Stimulated activated memory B cell treated with anti-CD40 and anti-IgM and Interleukin-4, amounts not matched to agents 10 μg/mL and 1 μg/mL and 100 μg/mL, for 72 hours (primary cell): ENCODE data around the gene HOXC6.

Experiments
- ATAC-seq: fragments of 150-1000 bp; cut with Tn5 transposase; 2 replicates; pipeline ENCODE4 v1.10.0; 2021
- H3K27ac Mint-ChIP-seq: one replicate; pipeline ENCODE4 v1.8.0; 2022; ENCODE audit warnings: mild to moderate bottlenecking, mixed read lengths
- H3K27me3 Mint-ChIP-seq: one replicate; pipeline ENCODE4 v1.8.0; 2022; ENCODE audit warnings: mixed read lengths
- H3K36me3 Mint-ChIP-seq: one replicate; pipeline ENCODE4 v1.8.0; 2022; ENCODE audit warnings: mixed read lengths
- H3K4me1 Mint-ChIP-seq: one replicate; pipeline ENCODE4 v1.8.0; 2022; ENCODE audit warnings: mixed read lengths
- H3K4me3 Mint-ChIP-seq: one replicate; pipeline ENCODE4 v1.8.0; 2022; ENCODE audit warnings: mild to moderate bottlenecking, moderate library complexity, mixed read lengths
- H3K9me3 Mint-ChIP-seq: one replicate; pipeline ENCODE4 v1.8.0; 2022; ENCODE audit warnings: mixed read lengths

The HOXC6 gene

GRCh38 chr12:54004841-54005530 is 23.3 kb upstream of the HOXC6 start:
- Mint-ChIP-seq H3K36me3 (no peaks in the 10 kb centered on the region), H3K4me1 (peaks cover 32% of the 10 kb centered on the region), H3K27ac (no peak overlapping the region), H3K9me3 (no peaks in the 10 kb centered on the region), H3K27me3 (peaks cover 95% of the 10 kb centered on the region), H3K4me3 (no peak overlapping the region)
- ATAC-seq = no peak

GRCh38 chr12:54005531-54005852 is 22.7 kb upstream of the HOXC6 start:
- Mint-ChIP-seq H3K9me3 (no peaks in the 10 kb centered on the region), H3K27ac (no peak overlapping the region), H3K27me3 (peaks cover 95% of the 10 kb centered on the region), H3K4me1 (peaks cover 32% of the 10 kb centered on the region), H3K4me3 (no peak overlapping the region), H3K36me3 (no peaks in the 10 kb centered on the region)
- ATAC-seq = no peak

- peaks cover 95% of the 10 kb centered on the region for H3K27me3 Mint-ChIP-seq
- no peak overlapping the region for H3K27ac Mint-ChIP-seq
- H3K4me1 Mint-ChIP-seq = peaks cover 35% of the 10 kb centered on the region
- peak; percentile 84 for ATAC-seq
- H3K4me3 Mint-ChIP-seq = peak overlapping the region; percentile 80
- no peaks in the 10 kb centered on the region for H3K9me3 Mint-ChIP-seq
- H3K36me3 Mint-ChIP-seq = no peaks in the 10 kb centered on the region
Observed at GRCh38 chr12:54005853-54006558, 22.2 kb upstream of the HOXC6 start.

- no peak overlapping the region for H3K27ac Mint-ChIP-seq
- H3K27me3 Mint-ChIP-seq = peaks cover 95% of the 10 kb centered on the region
- no peaks in the 10 kb centered on the region for H3K36me3 Mint-ChIP-seq
- ATAC-seq = no peak
- H3K4me3 Mint-ChIP-seq = peak overlapping the region; percentile 80
- peaks cover 40% of the 10 kb centered on the region for H3K4me1 Mint-ChIP-seq
- no peaks in the 10 kb centered on the region for H3K9me3 Mint-ChIP-seq
Observed at GRCh38 chr12:54006559-54007220, 21.6 kb upstream of the HOXC6 start.

- Mint-ChIP-seq H3K9me3 (no peaks in the 10 kb centered on the region), H3K27me3 (peaks cover 95% of the 10 kb centered on the region), H3K4me3 (no peak overlapping the region)
Observed at GRCh38 chr12:54007538-54008259, 20.5 kb upstream of the HOXC6 start.

GRCh38 chr12:54008260-54008552 is 20.0 kb upstream of the HOXC6 start:
- H3K27ac Mint-ChIP-seq = no peak overlapping the region

More at GRCh38 chr12:54007538-54008259, 20.5 kb upstream of the HOXC6 start:
- Mint-ChIP-seq H3K36me3 (no peaks in the 10 kb centered on the region), H3K27ac (no peak overlapping the region), H3K4me1 (peaks cover 40% of the 10 kb centered on the region)
- ATAC-seq = no peak

GRCh38 chr12:54009171-54010052 is 18.8 kb upstream of the HOXC6 start:
- Mint-ChIP-seq H3K27me3 (peaks cover 95% of the 10 kb centered on the region), H3K4me1 (peaks cover 40% of the 10 kb centered on the region), H3K36me3 (no peaks in the 10 kb centered on the region), H3K9me3 (no peaks in the 10 kb centered on the region), H3K27ac (no peak overlapping the region), H3K4me3 (peak overlapping the region; percentile 40)
- ATAC-seq = no peak

More at GRCh38 chr12:54008260-54008552, 20.0 kb upstream of the HOXC6 start:
- Mint-ChIP-seq H3K9me3 (no peaks in the 10 kb centered on the region), H3K4me1 (peaks cover 40% of the 10 kb centered on the region), H3K4me3 (no peak overlapping the region), H3K27me3 (peaks cover 95% of the 10 kb centered on the region), H3K36me3 (no peaks in the 10 kb centered on the region)
- no peak for ATAC-seq

- Mint-ChIP-seq H3K27me3 (peaks cover 95% of the 10 kb centered on the region), H3K27ac (no peak overlapping the region), H3K36me3 (no peaks in the 10 kb centered on the region), H3K9me3 (no peaks in the 10 kb centered on the region), H3K4me3 (peak overlapping the region; percentile 35), H3K4me1 (peaks cover 38% of the 10 kb centered on the region)
- no peak for ATAC-seq
Observed at GRCh38 chr12:54010053-54010971, 17.9 kb upstream of the HOXC6 start.

- no peaks in the 10 kb centered on the region for H3K9me3 Mint-ChIP-seq
- no peak for ATAC-seq
- H3K4me1 Mint-ChIP-seq = peaks cover 30% of the 10 kb centered on the region
- H3K4me3 Mint-ChIP-seq = no peak overlapping the region
- no peaks in the 10 kb centered on the region for H3K36me3 Mint-ChIP-seq
- H3K27me3 Mint-ChIP-seq = peaks cover 92% of the 10 kb centered on the region
- no peak overlapping the region for H3K27ac Mint-ChIP-seq
Observed at GRCh38 chr12:54010972-54011664, 17.1 kb upstream of the HOXC6 start.

GRCh38 chr12:54011665-54012532 is 16.3 kb upstream of the HOXC6 start:
- no peak overlapping the region for H3K4me3 Mint-ChIP-seq
- H3K27ac Mint-ChIP-seq = no peak overlapping the region

GRCh38 chr12:54012631-54013409 is 15.4 kb upstream of the HOXC6 start:
- no peaks in the 10 kb centered on the region for H3K36me3 Mint-ChIP-seq
- no peak overlapping the region for H3K27ac Mint-ChIP-seq
- no peak overlapping the region for H3K4me3 Mint-ChIP-seq
- H3K4me1 Mint-ChIP-seq = peaks cover 33% of the 10 kb centered on the region
- H3K9me3 Mint-ChIP-seq = no peaks in the 10 kb centered on the region
- no peak for ATAC-seq
- H3K27me3 Mint-ChIP-seq = peaks cover 87% of the 10 kb centered on the region

More at GRCh38 chr12:54011665-54012532, 16.3 kb upstream of the HOXC6 start:
- no peaks in the 10 kb centered on the region for H3K36me3 Mint-ChIP-seq
- H3K9me3 Mint-ChIP-seq = no peaks in the 10 kb centered on the region
- no peak for ATAC-seq
- peaks cover 86% of the 10 kb centered on the region for H3K27me3 Mint-ChIP-seq
- peaks cover 23% of the 10 kb centered on the region for H3K4me1 Mint-ChIP-seq

GRCh38 chr12:54014377-54015017 is 13.7 kb upstream of the HOXC6 start:
- no peak for ATAC-seq

More at GRCh38 chr12:54014377-54015017, 13.7 kb upstream of the HOXC6 start:
- peaks cover 27% of the 10 kb centered on the region for H3K4me1 Mint-ChIP-seq
- H3K27ac Mint-ChIP-seq = no peak overlapping the region
- no peaks in the 10 kb centered on the region for H3K36me3 Mint-ChIP-seq
- H3K27me3 Mint-ChIP-seq = peaks cover 77% of the 10 kb centered on the region
- no peaks in the 10 kb centered on the region for H3K9me3 Mint-ChIP-seq
- no peak overlapping the region for H3K4me3 Mint-ChIP-seq
